Liver (tissue), 2 donors: ENCODE measurements around the gene DIO3.

Experiments used
- CTCF ChIP-seq: fragments of 150-350 bp; IDR thresholded peaks from 2 replicates; pipeline ENCODE4 v1.5.1; 2017; ENCODE audit warnings: improper control_type of control experiment, low read depth, low read length; ENCODE audit not compliant: missing input control
- REST ChIP-seq: IDR thresholded peaks from 2 replicates; pipeline ENCODE4 v1.6.1; 2016; ENCODE audit warnings: antibody characterized with exemption, mild to moderate bottlenecking
- donor health status: healthy.

GRCh38 chr14:101567252-101567651 lies 6.0 kb downstream of the DIO3 start:
- no peak for TF ChIP-seq REST
- TF ChIP-seq CTCF: no peak
